ACHN (cell line): ENCODE data around the gene SYNE3.

ENCODE experiments used
- DNase-seq: peaks from one replicate; pipeline ENCODE4 v3.0.0-alpha.2; 2015
- in situ Hi-C: cut with HindIII; loops from 2 replicates; pipeline ENCODE4 v1.10.0; 2017; ENCODE audit warnings: low sequenced_read_pairs, low pct_ligation_motif_present, low pct_unique_long_range_greater_than_20kb

The SYNE3 gene, protein sequence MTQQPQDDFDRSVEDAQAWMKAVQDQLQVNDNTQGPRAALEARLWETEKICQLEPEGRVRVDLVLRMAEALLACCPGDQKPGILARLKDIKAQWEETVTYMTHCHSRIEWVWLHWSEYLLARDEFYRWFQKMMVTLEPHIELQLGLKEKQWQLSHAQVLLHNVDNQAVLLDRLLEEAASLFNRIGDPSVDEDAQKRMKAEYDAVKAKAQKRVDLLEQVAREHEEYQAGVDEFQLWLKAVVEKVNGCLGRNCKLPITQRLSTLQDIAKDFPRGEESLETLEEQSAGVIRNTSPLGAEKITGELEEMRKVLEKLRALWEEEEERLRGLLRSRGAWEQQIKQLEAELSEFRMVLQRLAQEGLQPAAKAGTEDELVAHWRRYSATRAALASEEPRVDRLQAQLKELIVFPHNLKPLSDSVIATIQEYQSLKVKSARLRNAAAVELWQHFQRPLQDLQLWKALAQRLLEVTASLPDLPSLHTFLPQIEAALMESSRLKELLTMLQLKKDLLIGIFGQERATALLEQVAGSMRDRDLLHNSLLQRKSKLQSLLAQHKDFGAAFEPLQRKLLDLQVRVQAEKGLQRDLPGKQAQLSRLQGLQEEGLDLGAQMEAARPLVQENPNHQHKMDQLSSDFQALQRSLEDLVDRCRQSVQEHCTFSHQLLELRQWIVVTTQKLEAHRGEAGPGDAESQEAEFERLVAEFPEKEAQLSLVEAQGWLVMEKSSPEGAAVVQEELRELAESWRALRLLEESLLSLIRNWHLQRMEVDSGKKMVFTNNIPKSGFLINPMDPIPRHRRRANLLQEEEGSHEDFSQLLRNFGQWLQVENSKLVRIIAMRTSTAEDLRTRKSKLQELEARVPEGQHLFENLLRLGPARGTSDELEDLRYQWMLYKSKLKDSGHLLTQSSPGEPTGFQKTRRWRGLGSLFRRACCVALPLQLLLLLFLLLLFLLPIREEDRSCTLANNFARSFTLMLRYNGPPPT

DNA sequence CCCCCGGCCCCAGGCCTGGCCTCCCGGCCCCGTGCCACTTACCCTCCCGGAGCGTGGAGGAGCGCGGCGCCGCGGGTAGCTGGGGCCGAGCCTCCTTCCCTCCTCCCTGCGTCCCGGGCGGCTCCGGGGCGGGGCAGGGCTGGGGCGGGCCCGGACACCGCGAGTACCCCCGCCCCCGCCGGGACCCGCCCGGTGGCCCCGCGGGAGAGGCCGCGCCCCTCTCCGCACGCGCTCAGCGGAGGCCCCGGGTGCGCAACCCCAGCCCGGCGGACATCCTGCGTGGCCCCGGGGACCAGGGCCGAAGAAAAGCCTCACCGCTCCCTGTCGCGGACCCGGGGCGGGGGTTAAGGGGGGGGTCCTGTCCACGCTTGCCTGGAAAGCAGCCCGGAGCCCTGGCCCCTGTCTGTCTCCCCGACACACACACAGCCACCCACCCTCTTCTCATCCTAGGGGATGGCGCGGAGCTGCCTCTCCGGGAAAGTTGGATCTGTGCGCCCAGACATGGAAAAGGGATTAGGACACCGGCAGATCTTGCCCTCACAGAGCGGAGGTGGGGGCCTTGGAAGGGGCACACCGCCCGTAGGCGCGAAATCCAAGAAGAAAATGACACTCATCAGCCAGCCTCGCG is at the start of gene SYNE3:
TSS of gene SYNE3 (minus strand) at position 97 of the 628 bp plus-strand sequence. CDS start 40,829 bp downstream, outside the sequence.
- DNase-seq: peak; percentile 32
- in situ Hi-C loops: no loop called here

DNA sequence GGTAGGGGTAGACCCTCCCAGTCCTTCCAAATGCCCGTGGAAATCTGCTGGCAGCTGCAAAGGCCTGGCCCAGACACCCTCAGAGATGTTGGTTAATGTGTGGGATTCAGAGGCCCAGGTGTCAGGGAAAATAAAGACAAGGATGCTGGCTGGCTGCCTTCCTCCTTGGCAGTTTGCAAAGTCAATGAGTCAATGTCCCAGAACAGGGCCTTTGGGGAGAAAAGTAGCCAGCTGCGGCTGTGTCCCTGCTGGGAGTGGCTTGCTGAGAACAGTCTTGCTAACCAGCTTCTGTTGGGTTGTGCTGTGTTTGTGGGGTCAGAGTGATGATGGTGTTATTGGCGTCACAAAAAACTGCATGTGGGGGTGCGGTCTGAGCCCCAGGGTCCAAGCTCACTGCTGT is 47.6 kb upstream of the SYNE3 start:
- no peak for DNase-seq
- in situ Hi-C loops: no loop called here

GRCh38 chr14:95562892-95563685 is 46.6 kb upstream of the SYNE3 start:
- in situ Hi-C loops: no loop called here
- peak; percentile 25 for DNase-seq

DNA sequence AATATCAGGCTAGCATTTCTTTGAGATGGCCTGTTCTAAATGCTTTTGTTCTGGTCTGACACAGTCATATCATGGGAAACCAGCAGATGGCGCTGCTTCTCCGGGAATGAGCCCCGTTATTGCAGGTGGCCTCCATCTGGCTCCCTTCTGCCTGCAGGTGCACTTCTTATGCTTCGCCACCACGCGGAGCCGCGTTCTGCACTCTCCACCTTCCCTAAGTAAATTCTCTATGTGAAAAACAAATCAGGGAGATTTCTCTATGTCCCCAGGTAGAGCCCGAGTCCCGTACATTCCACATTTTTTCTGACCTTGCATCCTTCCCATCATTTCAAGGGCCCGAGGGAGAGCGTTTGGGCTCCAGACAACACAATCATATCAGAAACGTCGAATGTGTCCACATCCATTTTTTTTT is 44.6 kb upstream of the SYNE3 start:
- in situ Hi-C loops: no loop called here
- DNase-seq: peak; percentile 80

- DNase-seq: no peak
- in situ Hi-C loops: no loop called here
Measured at GRCh38 chr14:95559203-95559602, 42.8 kb upstream of the SYNE3 start.

DNA sequence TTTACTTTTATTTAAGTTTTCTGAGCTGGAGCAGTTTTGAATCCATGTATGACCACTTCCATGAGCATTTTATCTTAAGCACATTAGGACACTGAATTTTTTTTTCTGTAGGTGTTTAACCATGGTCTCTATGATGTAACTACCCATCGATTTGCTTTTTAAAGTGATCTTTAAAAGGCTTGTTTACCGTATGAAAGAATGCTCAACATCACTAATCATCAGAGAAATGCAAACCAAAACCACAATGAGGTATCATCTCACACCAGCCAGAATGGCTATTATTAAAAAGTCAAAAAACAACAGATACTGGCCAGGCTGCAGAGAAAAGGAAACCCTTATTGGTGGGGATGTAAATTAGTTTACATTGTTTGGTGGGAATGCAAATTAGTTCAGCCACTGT is 41.4 kb upstream of the SYNE3 start:
- no peak for DNase-seq
- in situ Hi-C loops: no loop called here

DNA sequence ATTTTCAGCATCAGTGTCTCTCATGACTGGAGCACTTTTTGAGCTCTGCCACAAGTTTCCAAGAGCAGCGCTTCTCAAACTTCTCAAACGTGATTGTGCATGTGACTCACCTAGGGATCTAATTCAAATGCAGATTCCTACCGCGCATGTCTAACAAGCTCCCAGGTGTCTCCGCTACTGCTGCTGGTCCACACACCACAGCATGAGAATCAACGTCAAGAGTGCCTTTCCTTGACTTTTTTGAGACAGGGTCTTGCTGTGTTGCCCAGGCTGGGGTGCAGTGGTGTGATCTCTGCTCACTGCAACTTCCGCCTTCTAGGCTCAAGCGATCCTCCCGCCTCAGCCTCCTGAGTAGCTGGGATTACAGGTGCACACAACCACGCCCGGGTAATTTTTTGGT is 40.8 kb upstream of the SYNE3 start:
- in situ Hi-C loops: no loop called here
- no peak for DNase-seq

- in situ Hi-C loops: no loop called here
Measured at GRCh38 chr14:95555053-95555452, 38.6 kb upstream of the SYNE3 start.

GRCh38 chr14:95553141-95553540 is 36.7 kb upstream of the SYNE3 start:
- in situ Hi-C loops: no loop called here
- DNase-seq: no peak

More at GRCh38 chr14:95555053-95555452, 38.6 kb upstream of the SYNE3 start:
- DNase-seq: no peak

DNA sequence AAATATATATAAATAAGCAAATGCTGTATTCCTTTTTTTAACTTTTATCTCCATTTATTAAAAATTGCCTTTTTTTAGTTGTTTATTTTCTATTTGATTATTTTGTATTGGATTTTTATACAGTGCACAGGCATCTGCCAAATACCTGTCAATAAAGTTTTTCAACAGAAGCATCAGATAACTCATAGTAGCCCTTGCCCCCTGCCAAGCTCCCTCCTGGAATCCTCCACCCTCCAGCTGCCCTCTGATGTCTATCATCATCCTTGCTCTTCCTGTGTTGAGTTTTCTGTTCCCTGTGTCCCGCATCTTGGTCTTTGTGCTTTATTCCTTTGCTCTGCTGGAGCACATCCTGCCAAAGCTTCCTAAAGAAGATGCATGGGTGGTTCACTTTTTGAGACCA is 35.0 kb upstream of the SYNE3 start:
- in situ Hi-C loops: no loop called here
- no peak for DNase-seq

- DNase-seq: no peak
- in situ Hi-C loops: no loop called here
Measured at GRCh38 chr14:95549656-95550585, 33.5 kb upstream of the SYNE3 start.

DNA sequence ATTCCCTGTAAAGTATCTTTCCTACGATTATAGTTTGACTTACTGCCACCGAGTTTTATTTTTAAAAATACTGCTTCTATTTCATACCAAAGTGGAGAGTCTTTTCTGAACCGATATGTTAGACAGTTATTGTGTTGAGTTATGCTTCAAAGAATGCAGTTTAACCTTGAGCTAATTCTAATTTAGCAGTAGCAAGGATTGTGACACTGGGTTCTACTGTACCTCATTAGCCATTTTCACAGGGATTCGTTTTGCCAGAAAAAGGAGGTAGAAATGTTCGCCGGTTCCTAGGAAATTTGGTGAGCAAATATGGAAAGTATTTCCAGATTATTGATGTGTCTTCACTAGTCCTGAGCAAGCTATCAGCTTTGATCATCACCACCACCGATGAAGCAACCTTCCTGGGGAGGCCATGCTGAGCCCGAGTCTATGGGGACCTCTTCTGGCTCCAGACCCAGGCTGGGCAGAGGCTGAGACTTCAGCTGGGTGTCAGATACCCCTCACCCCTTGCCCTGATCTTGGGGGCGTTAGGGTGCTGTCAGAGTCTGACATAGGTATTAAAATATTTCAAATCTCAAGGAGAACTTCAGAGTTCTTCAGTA is 32.0 kb upstream of the SYNE3 start:
- in situ Hi-C loops: no loop called here

DNA sequence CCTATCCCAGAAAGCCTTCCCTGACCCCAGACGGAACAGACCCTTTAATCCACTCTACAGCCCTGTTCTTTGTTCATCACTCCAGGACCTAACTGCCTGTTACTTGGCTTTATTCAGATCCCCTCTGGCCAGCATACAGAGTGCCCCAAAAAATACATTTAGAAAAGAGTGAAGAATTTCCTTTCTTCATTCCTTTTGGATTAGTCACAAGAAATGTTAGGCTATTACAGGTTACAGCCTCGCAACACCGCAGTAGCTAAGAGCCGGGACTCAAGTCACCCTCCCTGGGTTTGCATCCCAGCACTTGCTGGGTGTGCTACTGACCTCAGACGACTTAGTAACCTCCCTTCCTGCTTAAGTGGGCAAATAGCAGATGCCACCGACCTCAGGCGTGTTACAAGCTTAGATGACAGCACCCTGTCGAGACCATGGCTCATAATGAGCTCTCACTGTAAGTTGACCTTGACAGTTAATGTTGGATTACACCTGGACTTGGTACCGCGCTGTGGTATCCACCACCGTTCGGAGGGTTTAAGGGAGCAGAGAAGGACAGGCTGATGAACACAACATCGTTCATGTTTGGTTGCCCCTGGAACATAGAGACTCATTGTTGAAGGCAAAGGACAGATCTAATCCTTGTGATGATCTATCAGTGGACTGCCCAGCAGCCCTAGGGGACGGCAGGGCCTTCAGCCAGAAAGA is 31.3 kb upstream of the SYNE3 start:
- in situ Hi-C loops: no loop called here
- peak; percentile 70 for DNase-seq

More for the DNA sequence above, 32.0 kb upstream of the SYNE3 start:
- DNase-seq: no peak

DNA sequence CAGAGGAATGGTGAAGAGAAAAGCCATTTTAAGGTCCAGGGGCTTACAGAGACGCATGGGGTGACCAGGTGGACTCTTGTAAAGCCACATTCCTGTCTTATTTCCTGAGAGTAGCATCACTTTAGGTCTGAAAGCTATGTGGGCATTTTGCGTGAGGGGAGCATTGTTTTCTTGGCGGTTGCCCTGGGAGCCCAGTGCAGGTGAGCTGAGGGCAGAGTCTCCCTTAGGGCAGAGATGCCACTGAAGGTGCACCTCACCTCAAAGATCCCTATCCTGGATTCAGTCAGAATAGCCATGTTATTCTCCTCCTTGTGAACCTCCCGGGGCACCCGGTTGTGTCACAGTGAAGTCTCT is 30.8 kb upstream of the SYNE3 start:
- in situ Hi-C loops: no loop called here
- no peak for DNase-seq

GRCh38 chr14:95545515-95546168 is 29.2 kb upstream of the SYNE3 start:
- peak; percentile 83 for DNase-seq
- in situ Hi-C loops: no loop called here

DNA sequence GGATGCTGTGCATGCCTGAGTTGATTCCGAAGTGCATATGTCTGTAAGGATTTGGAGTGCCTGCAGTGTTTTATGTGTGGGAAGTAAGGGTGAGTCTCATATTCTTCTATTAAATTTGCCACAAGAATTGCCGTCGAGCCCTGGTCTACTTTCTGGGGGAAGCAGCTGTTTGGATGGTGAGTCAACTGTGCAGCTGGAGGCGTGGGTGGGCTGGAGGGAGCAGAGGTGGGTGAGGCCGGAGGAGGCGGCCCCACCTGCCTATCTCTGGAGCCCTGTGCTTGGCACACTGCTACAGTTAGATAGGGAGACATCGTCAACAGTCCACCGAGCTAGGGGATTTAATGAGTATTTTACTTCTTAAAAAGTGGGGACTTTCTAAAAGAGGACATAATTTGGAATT is 28.1 kb upstream of the SYNE3 start:
- in situ Hi-C loops: no loop called here
- no peak for DNase-seq
